ENCODE results near the gene MGST3. TPM values are rescaled to one million over a fixed set of nuclear protein-coding genes. Genes with fewer than 3 reads are reported as not detected.
"Not testable (repeated sequence)": the region's sequence is repeated elsewhere in the genome, so short reads cannot be mapped to it uniquely, and the experiment has no call there.

Gene MGST3
- total RNA-seq, 2 experiments from 2014 or later = 53.7 to 58.4 TPM

GRCh38 chr1:165647970-165648369 lies 16.9 kb downstream of the MGST3 start:
- peaks cover 22% of the 10 kb centered on the region for H3K4me1 Mint-ChIP-seq
- H3K9me3 Mint-ChIP-seq (ENCODE audit: low read depth) = no peaks in the 10 kb centered on the region
- DNase-seq (no peak), ATAC-seq (no peak)
- no peak overlapping the region for H3K4me3 Mint-ChIP-seq
- H3K27ac Mint-ChIP-seq = no peak overlapping the region
- peaks cover 8% of the 10 kb centered on the region for H3K36me3 Mint-ChIP-seq
- H3K27me3 Mint-ChIP-seq = no peaks in the 10 kb centered on the region
- CTCF ChIA-PET = interaction anchor here (1.5 kb wide), 1 partner anchor 10 kb away, joined by 3 read pairs; no protein-coding TSS in a partner anchor

GRCh38 chr1:165648919-165649572 lies 18.0 kb downstream of the MGST3 start:
- DNase-seq = peak; percentile 31
- Mint-ChIP-seq H3K27me3 (no peaks in the 10 kb centered on the region), H3K4me3 (no peak overlapping the region), H3K36me3 (peaks cover 11% of the 10 kb centered on the region), H3K27ac (no peak overlapping the region), H3K9me3 (ENCODE audit: low read depth) (no peaks in the 10 kb centered on the region), H3K4me1 (peaks cover 21% of the 10 kb centered on the region)
- ATAC-seq = no peak
- CTCF ChIA-PET = interaction anchor here (1.5 kb wide), 1 partner anchor 11 kb away, joined by 3 read pairs; no protein-coding TSS in a partner anchor

- H3K9me3 Mint-ChIP-seq (ENCODE audit: low read depth) = no peaks in the 10 kb centered on the region
- CTCF ChIA-PET = no interaction called here
- H3K27me3 Mint-ChIP-seq = no peaks in the 10 kb centered on the region
These were observed 20.1 kb downstream of the MGST3 start for GRCh38 chr1:165650981-165651625.

GRCh38 chr1:165658766-165659580 lies 27.9 kb downstream of the MGST3 start:
- not testable (repeated sequence) for H3K27me3 Mint-ChIP-seq; H3K9me3 Mint-ChIP-seq (ENCODE audit: low read depth); ATAC-seq; H3K27ac Mint-ChIP-seq; DNase-seq; H3K4me3 Mint-ChIP-seq; H3K4me1 Mint-ChIP-seq
- CTCF ChIA-PET = interaction anchor here (0.7 kb wide), 1 partner anchor 9 kb away, joined by 3 read pairs; no protein-coding TSS in a partner anchor
- peaks cover 43% of the 10 kb centered on the region for H3K36me3 Mint-ChIP-seq

More at GRCh38 chr1:165650981-165651625, 20.1 kb downstream of the MGST3 start:
- peaks cover 12% of the 10 kb centered on the region for H3K4me1 Mint-ChIP-seq
- no peak overlapping the region for H3K27ac Mint-ChIP-seq
- no peak for ATAC-seq
- H3K4me3 Mint-ChIP-seq = no peak overlapping the region
- peaks cover 22% of the 10 kb centered on the region for H3K36me3 Mint-ChIP-seq
- peak; percentile 32 for DNase-seq

GRCh38 chr1:165659581-165659895 lies 28.5 kb downstream of the MGST3 start:
- no peaks in the 10 kb centered on the region for H3K9me3 Mint-ChIP-seq (ENCODE audit: low read depth)
- H3K4me3 Mint-ChIP-seq = no peak overlapping the region
- H3K27me3 Mint-ChIP-seq = no peaks in the 10 kb centered on the region
- H3K4me1 Mint-ChIP-seq = no peaks in the 10 kb centered on the region
- H3K27ac Mint-ChIP-seq = no peak overlapping the region
- CTCF ChIA-PET = no interaction called here
- DNase-seq (no peak), ATAC-seq (no peak)
- peaks cover 46% of the 10 kb centered on the region for H3K36me3 Mint-ChIP-seq

- peaks cover 9% of the 10 kb centered on the region for H3K4me1 Mint-ChIP-seq
- no peaks in the 10 kb centered on the region for H3K9me3 Mint-ChIP-seq (ENCODE audit: low read depth)
- CTCF ChIA-PET = no interaction called here
- H3K36me3 Mint-ChIP-seq = peaks cover 53% of the 10 kb centered on the region
- ATAC-seq (no peak), DNase-seq (no peak)
- H3K27ac Mint-ChIP-seq = no peak overlapping the region
- H3K27me3 Mint-ChIP-seq = no peaks in the 10 kb centered on the region
- no peak overlapping the region for H3K4me3 Mint-ChIP-seq
These were observed 30.7 kb downstream of the MGST3 start for GRCh38 chr1:165661703-165662102.

- CTCF ChIA-PET = no interaction called here
- H3K27ac Mint-ChIP-seq = no peak overlapping the region
- no peaks in the 10 kb centered on the region for H3K9me3 Mint-ChIP-seq (ENCODE audit: low read depth)
- peaks cover 9% of the 10 kb centered on the region for H3K4me1 Mint-ChIP-seq
- DNase-seq (no peak), ATAC-seq (no peak)
- no peak overlapping the region for H3K4me3 Mint-ChIP-seq
- peaks cover 57% of the 10 kb centered on the region for H3K36me3 Mint-ChIP-seq
- no peaks in the 10 kb centered on the region for H3K27me3 Mint-ChIP-seq
These were observed 31.2 kb downstream of the MGST3 start for GRCh38 chr1:165662186-165662585.

GRCh38 chr1:165666152-165666825 lies 35.3 kb downstream of the MGST3 start:
- H3K9me3 Mint-ChIP-seq (ENCODE audit: low read depth) = no peaks in the 10 kb centered on the region
- ATAC-seq (no peak), DNase-seq (no peak)
- peaks cover 9% of the 10 kb centered on the region for H3K4me1 Mint-ChIP-seq
- peaks cover 77% of the 10 kb centered on the region for H3K36me3 Mint-ChIP-seq
- CTCF ChIA-PET = no interaction called here
- H3K27me3 Mint-ChIP-seq = no peaks in the 10 kb centered on the region
- no peak overlapping the region for H3K27ac Mint-ChIP-seq
- H3K4me3 Mint-ChIP-seq = no peak overlapping the region

- Mint-ChIP-seq H3K4me3 (no peak overlapping the region), H3K36me3 (peaks cover 78% of the 10 kb centered on the region), H3K27ac (no peak overlapping the region), H3K9me3 (ENCODE audit: low read depth) (no peaks in the 10 kb centered on the region), H3K27me3 (no peaks in the 10 kb centered on the region), H3K4me1 (peaks cover 9% of the 10 kb centered on the region)
- ATAC-seq (no peak), DNase-seq (no peak)
- CTCF ChIA-PET = interaction anchor here (0.6 kb wide), 1 partner anchor 10 kb away, joined by 3 read pairs; no protein-coding TSS in a partner anchor
These were observed 37.1 kb downstream of the MGST3 start for GRCh38 chr1:165668184-165668583.

- no peaks in the 10 kb centered on the region for H3K27me3 Mint-ChIP-seq
- CTCF ChIA-PET = no interaction called here
- peaks cover 6% of the 10 kb centered on the region for H3K4me1 Mint-ChIP-seq
These were observed 40.5 kb downstream of the MGST3 start for GRCh38 chr1:165671526-165671925.

GRCh38 chr1:165674599-165674998 lies 43.6 kb downstream of the MGST3 start:
- Mint-ChIP-seq H3K9me3 (ENCODE audit: low read depth) (no peaks in the 10 kb centered on the region), H3K4me3 (no peak overlapping the region), H3K27me3 (no peaks in the 10 kb centered on the region), H3K4me1 (peaks cover 19% of the 10 kb centered on the region), H3K27ac (no peak overlapping the region), H3K36me3 (peaks cover 60% of the 10 kb centered on the region)
- DNase-seq (no peak), ATAC-seq (no peak)
- CTCF ChIA-PET = no interaction called here

More at GRCh38 chr1:165671526-165671925, 40.5 kb downstream of the MGST3 start:
- DNase-seq (no peak), ATAC-seq (no peak)
- Mint-ChIP-seq H3K4me3 (no peak overlapping the region), H3K27ac (no peak overlapping the region), H3K9me3 (ENCODE audit: low read depth) (no peaks in the 10 kb centered on the region), H3K36me3 (peaks cover 63% of the 10 kb centered on the region)

GRCh38 chr1:165675794-165676193 lies 44.8 kb downstream of the MGST3 start:
- H3K4me1 Mint-ChIP-seq = peaks cover 19% of the 10 kb centered on the region
- H3K4me3 Mint-ChIP-seq = no peak overlapping the region
- H3K36me3 Mint-ChIP-seq = peaks cover 61% of the 10 kb centered on the region
- H3K27ac Mint-ChIP-seq = no peak overlapping the region
- CTCF ChIA-PET = no interaction called here
- no peak for DNase-seq
- no peaks in the 10 kb centered on the region for H3K9me3 Mint-ChIP-seq (ENCODE audit: low read depth)
- H3K27me3 Mint-ChIP-seq = no peaks in the 10 kb centered on the region
- no peak for ATAC-seq

GRCh38 chr1:165678509-165678908 lies 47.5 kb downstream of the MGST3 start:
- ATAC-seq = peak; percentile 45
- H3K27ac Mint-ChIP-seq = peak overlapping the region; percentile 58
- CTCF ChIA-PET = no interaction called here

More at GRCh38 chr1:165678509-165678908, 47.5 kb downstream of the MGST3 start:
- Mint-ChIP-seq H3K4me1 (peaks cover 19% of the 10 kb centered on the region), H3K27me3 (no peaks in the 10 kb centered on the region), H3K36me3 (peaks cover 61% of the 10 kb centered on the region), H3K4me3 (no peak overlapping the region), H3K9me3 (ENCODE audit: low read depth) (no peaks in the 10 kb centered on the region)
- DNase-seq = no peak
